Gastrocnemius medialis (tissue), 4 donors: Measurements from ENCODE around the gene SLC1A1.

Source experiments
- CTCF ChIP-seq, 5 experiments: fragments of 450-650 bp in 3 of 5; fragments of 200-600 bp in 2 of 5; sonication (generic) in 2 of 5; IDR thresholded peaks in 4 of 5; conservative IDR thresholded peaks in 1 of 5; 1 replicate in 4 of 5; 2 replicates in 1 of 5; pipeline ENCODE4 v1.5.1; 2016 to 2019; ENCODE audit warnings: antibody characterized with exemption in 5 of 5, mild to moderate bottlenecking in 3 of 5, moderate library complexity in 3 of 5
- POLR2A ChIP-seq, 2 donors: fragments of 450-650 bp; IDR thresholded peaks; one replicate each; pipeline ENCODE4 v1.6.1; 2017; ENCODE audit warnings: antibody characterized with exemption in 2 of 2, mild to moderate bottlenecking in 2 of 2, moderate library complexity in 2 of 2

- no peak for TF ChIP-seq CTCF (IDR thresholded peaks at IDR 0.05 in 4 of 5, conservative IDR thresholded peaks at IDR 0.05 in 1 of 5)
- TF ChIP-seq POLR2A (IDR thresholded peaks at IDR 0.05): no peak
Observed at GRCh38 chr9:4461437-4461836, 28.8 kb upstream of the SLC1A1 start.
